ENCODE results near the gene DCN.

DCN gene

DNA sequence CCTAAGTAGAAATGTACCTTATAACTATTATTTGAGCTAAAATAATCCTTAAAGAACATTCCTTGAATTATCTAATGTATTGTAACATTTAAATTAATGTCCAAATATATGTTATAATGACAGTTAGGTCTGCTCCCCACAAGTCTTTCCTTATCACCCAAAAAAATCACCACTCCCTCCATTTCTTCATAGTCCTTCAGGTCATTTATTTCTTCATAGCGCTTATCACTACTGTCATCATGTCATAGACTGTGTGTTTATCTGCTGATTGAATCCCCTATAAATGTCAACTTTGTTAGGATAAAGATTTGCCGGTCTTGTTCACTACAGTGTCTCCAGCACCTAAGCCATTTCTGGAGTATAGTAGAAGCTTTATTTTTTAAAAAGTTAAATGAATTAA lies 83.3 kb downstream of the DCN start:
- no peak for DNase-seq

GRCh38 chr12:91098941-91099340 lies 83.7 kb downstream of the DCN start:
- no peak for DNase-seq

GRCh38 chr12:91098461-91098860 lies 84.2 kb downstream of the DCN start:
- DNase-seq = no peak

- no peak for DNase-seq
These were observed 87.7 kb downstream of the DCN start for GRCh38 chr12:91094957-91095356.

- DNase-seq = no peak
These were observed 88.5 kb downstream of the DCN start for GRCh38 chr12:91094032-91094662.

DNA sequence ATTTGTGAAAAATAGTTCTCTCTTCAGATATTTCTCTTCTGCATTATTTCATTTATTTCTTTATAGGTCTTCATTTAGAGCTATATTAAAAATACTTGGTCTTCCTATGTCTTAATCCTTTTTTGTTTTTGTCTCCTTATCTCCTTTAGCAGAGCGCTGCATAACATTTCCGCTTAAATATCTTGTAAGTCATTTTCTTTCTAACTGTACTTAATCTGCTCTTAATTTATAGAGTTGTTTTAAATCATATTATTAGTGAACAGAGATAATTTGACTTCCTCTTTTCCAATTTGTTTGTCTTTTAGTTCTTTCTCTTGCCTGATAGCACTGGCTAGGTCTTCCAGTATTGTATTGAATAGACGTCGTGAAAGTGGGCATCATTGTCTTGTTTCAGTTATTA lies 89.3 kb downstream of the DCN start:
- no peak for DNase-seq

- no peak for DNase-seq
These were observed 90.5 kb downstream of the DCN start for GRCh38 chr12:91091916-91092715.
